ENCODE measurements around the gene IMPG1. TPM values are rescaled to one million over a fixed set of nuclear protein-coding genes. Genes with fewer than 3 reads are reported as not detected.

IMPG1 gene
- total RNA-seq = not detected

GRCh38 chr6:76072562-76072961 is at the start of gene IMPG1:
TSS of gene IMPG1 (minus strand) at chr6:76072662. CDS start at chr6:76072488, 174 bp downstream.
- Mint-ChIP-seq H3K27ac (no peak within 1 kb of the TSS), H3K4me1 (ENCODE audit: low read depth) (no peaks in the 10 kb centered on the region), H3K27me3 (ENCODE audit: low read depth) (no peaks in the 10 kb centered on the region), H3K36me3 (ENCODE audit: insufficient read depth in 2 of 2) (no peaks in the 10 kb centered on the region), H3K9me3 (peaks cover 0 to 11% of the 10 kb centered on the region in 2 donors), H3K4me3 (no peak within 1 kb of the TSS)
- ATAC-seq (replicated peaks in 1 of 2) = no peak
- DNase-seq = no peak

- no peaks in the 10 kb centered on the region for H3K4me1 Mint-ChIP-seq (ENCODE audit: low read depth)
- ATAC-seq (replicated peaks in 1 of 2) = no peak
- DNase-seq = no peak
- no peak overlapping the region for H3K4me3 Mint-ChIP-seq
- no peaks in the 10 kb centered on the region for H3K27me3 Mint-ChIP-seq (ENCODE audit: low read depth)
- H3K27ac Mint-ChIP-seq = no peak overlapping the region
- H3K36me3 Mint-ChIP-seq (ENCODE audit: insufficient read depth in 2 of 2) = peaks cover 1 to 3% of the 10 kb centered on the region in 2 donors
- H3K9me3 Mint-ChIP-seq = peaks cover 5 to 10% of the 10 kb centered on the region in 2 donors
Measured at GRCh38 chr6:76120302-76120701, 47.8 kb upstream of the IMPG1 start.

- H3K27me3 Mint-ChIP-seq (ENCODE audit: low read depth) = no peaks in the 10 kb centered on the region
- ATAC-seq (replicated peaks in 1 of 2) = no peak
- H3K4me3 Mint-ChIP-seq = no peak overlapping the region
- H3K9me3 Mint-ChIP-seq = peaks cover 0 to 11% of the 10 kb centered on the region in 2 donors
- no peak overlapping the region for H3K27ac Mint-ChIP-seq
- no peaks in the 10 kb centered on the region for H3K36me3 Mint-ChIP-seq (ENCODE audit: insufficient read depth in 2 of 2)
- H3K4me1 Mint-ChIP-seq (ENCODE audit: low read depth) = no peaks in the 10 kb centered on the region
- no peak for DNase-seq
Measured at GRCh38 chr6:76073281-76073680, 819 bp upstream of the IMPG1 start.

- ATAC-seq (replicated peaks in 1 of 2) = no peak
- no peaks in the 10 kb centered on the region for H3K27me3 Mint-ChIP-seq (ENCODE audit: low read depth)
- H3K4me3 Mint-ChIP-seq = no peak overlapping the region
- peaks cover 0 to 6% of the 10 kb centered on the region in 2 donors for H3K9me3 Mint-ChIP-seq
- H3K36me3 Mint-ChIP-seq (ENCODE audit: insufficient read depth in 2 of 2) = no peaks in the 10 kb centered on the region
- H3K27ac Mint-ChIP-seq = no peak overlapping the region
- no peaks in the 10 kb centered on the region for H3K4me1 Mint-ChIP-seq (ENCODE audit: low read depth)
- no peak for DNase-seq
Measured at GRCh38 chr6:76057469-76057868, 15.0 kb downstream of the IMPG1 start.

GRCh38 chr6:76052314-76052713 is 20.1 kb downstream of the IMPG1 start:
- no peak overlapping the region for H3K27ac Mint-ChIP-seq
- H3K36me3 Mint-ChIP-seq (ENCODE audit: insufficient read depth in 2 of 2) = no peaks in the 10 kb centered on the region
- H3K4me1 Mint-ChIP-seq (ENCODE audit: low read depth) = no peaks in the 10 kb centered on the region
- peaks cover 3 to 7% of the 10 kb centered on the region in 2 donors for H3K9me3 Mint-ChIP-seq
- H3K27me3 Mint-ChIP-seq (ENCODE audit: low read depth) = no peaks in the 10 kb centered on the region
- ATAC-seq (replicated peaks in 1 of 2) (no peak), DNase-seq (no peak)
- H3K4me3 Mint-ChIP-seq = no peak overlapping the region

- peaks cover 3 to 7% of the 10 kb centered on the region in 2 donors for H3K9me3 Mint-ChIP-seq
- H3K27ac Mint-ChIP-seq = no peak overlapping the region
- H3K36me3 Mint-ChIP-seq (ENCODE audit: insufficient read depth in 2 of 2) = no peaks in the 10 kb centered on the region
- no peak overlapping the region for H3K4me3 Mint-ChIP-seq
- no peak for DNase-seq
- no peaks in the 10 kb centered on the region for H3K4me1 Mint-ChIP-seq (ENCODE audit: low read depth)
- ATAC-seq (replicated peaks in 1 of 2) = no peak
- no peaks in the 10 kb centered on the region for H3K27me3 Mint-ChIP-seq (ENCODE audit: low read depth)
Measured at GRCh38 chr6:76043690-76044089, 28.8 kb downstream of the IMPG1 start.

DNA sequence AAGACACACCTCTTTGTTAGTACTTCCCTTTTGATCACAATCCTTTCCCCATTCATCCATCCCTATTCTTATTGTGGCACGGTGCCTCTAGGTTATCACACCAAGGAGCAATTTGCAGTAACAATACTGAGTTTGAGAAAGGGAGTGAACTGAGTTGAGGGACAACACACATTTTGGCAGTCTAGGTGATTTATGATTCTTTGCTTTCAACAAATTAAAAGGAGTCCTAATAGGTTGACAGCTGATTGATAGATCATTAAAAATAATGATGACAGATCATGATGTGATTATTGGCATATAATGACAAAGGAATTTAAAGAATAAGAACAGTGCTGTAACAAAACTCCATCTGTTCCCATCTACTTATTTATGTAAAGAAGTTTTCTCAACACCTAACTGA is 36.7 kb downstream of the IMPG1 start:
- ATAC-seq (replicated peaks in 1 of 2) = no peak
- Mint-ChIP-seq H3K4me1 (ENCODE audit: low read depth) (no peaks in the 10 kb centered on the region), H3K9me3 (peaks cover 0 to 1% of the 10 kb centered on the region in 2 donors), H3K4me3 (no peak overlapping the region), H3K27me3 (ENCODE audit: low read depth) (no peaks in the 10 kb centered on the region), H3K36me3 (ENCODE audit: insufficient read depth in 2 of 2) (no peaks in the 10 kb centered on the region), H3K27ac (no peak overlapping the region)
- no peak for DNase-seq

DNA sequence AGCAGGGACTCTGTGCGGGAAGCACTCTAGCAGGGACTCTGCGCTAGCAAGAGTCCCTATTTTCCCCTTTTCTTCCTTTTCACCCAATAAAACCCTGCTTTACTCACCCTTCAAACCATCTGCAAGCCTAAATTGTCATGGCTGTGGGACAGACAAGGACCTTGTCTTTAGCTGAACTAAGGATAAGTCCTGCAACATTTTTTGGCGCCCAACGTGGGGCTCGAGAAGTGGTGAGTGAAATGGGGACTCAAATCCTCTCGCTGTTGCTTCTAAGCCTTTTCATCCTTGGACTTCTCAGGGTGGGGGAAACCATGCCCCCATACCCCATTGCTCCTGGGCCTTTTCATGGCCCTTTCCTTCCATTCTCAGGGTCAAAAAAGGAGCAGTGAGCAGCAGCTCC is 46.4 kb downstream of the IMPG1 start:
- no peak overlapping the region for H3K4me3 Mint-ChIP-seq
- peaks cover 6 to 8% of the 10 kb centered on the region in 2 donors for H3K36me3 Mint-ChIP-seq (ENCODE audit: insufficient read depth in 2 of 2)
- no peak for DNase-seq
- H3K9me3 Mint-ChIP-seq = peaks cover 6 to 12% of the 10 kb centered on the region in 2 donors
- no peaks in the 10 kb centered on the region for H3K4me1 Mint-ChIP-seq (ENCODE audit: low read depth)
- no peak overlapping the region for H3K27ac Mint-ChIP-seq
- H3K27me3 Mint-ChIP-seq (ENCODE audit: low read depth) = no peaks in the 10 kb centered on the region
- ATAC-seq (replicated peaks in 1 of 2) = no peak

- H3K27ac Mint-ChIP-seq = no peak overlapping the region
- peaks cover 4% of the 10 kb centered on the region in 2 donors for H3K9me3 Mint-ChIP-seq
- no peaks in the 10 kb centered on the region for H3K27me3 Mint-ChIP-seq (ENCODE audit: low read depth)
- no peak for ATAC-seq (replicated peaks in 1 of 2)
- H3K4me1 Mint-ChIP-seq (ENCODE audit: low read depth) = no peaks in the 10 kb centered on the region
- no peaks in the 10 kb centered on the region for H3K36me3 Mint-ChIP-seq (ENCODE audit: insufficient read depth in 2 of 2)
- no peak overlapping the region for H3K4me3 Mint-ChIP-seq
- no peak for DNase-seq
Measured at GRCh38 chr6:76014626-76015530, 57.6 kb downstream of the IMPG1 start.

DNA sequence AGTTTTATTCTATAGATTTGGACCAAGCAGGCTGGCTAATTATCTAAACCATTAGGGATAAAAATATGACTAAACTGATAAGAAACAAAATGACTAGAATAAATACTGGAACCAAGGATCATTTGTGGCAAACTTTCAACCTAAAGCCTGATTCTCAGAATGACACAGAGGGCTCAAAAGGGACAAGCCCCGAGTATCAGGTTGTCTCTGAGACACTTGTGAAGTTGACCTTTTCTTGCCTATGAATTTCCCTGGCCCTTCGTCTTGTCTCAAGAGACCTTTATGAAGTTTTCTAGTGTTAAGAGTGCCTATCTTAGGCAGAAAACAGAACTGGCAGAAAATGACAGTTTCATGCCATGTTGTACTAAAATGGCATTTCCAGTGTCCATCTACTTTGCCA is 68.3 kb downstream of the IMPG1 start:
- H3K27me3 Mint-ChIP-seq (ENCODE audit: low read depth) = no peaks in the 10 kb centered on the region

DNA sequence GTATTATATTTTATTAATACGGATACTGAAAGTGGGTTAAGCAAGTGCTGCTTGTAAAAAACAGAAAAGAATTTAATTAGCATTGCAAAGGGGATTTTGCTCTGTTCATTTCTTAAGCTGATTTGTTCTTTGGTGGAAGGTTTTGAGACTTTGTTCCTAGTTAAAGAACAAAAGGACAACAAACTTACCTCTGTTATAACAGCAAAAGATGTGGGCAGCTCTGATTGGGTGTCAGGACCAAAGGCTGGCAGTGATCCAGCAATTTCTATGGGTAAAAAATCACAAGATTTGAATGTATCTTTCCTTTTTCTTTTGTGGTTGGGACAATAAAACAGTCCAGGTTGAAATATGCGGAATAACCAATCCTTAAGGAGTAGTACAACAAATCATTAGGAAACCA is 68.8 kb downstream of the IMPG1 start:
- Mint-ChIP-seq H3K4me3 (no peak overlapping the region), H3K9me3 (no peaks in the 10 kb centered on the region), H3K27me3 (ENCODE audit: low read depth) (no peaks in the 10 kb centered on the region), H3K4me1 (ENCODE audit: low read depth) (no peaks in the 10 kb centered on the region), H3K36me3 (ENCODE audit: insufficient read depth in 2 of 2) (no peaks in the 10 kb centered on the region), H3K27ac (no peak overlapping the region)
- ATAC-seq (replicated peaks in 1 of 2) = no peak
- DNase-seq = no peak

More for the DNA sequence above, 68.3 kb downstream of the IMPG1 start:
- ATAC-seq (replicated peaks in 1 of 2) (no peak), DNase-seq (no peak)
- H3K4me1 Mint-ChIP-seq (ENCODE audit: low read depth) = no peaks in the 10 kb centered on the region
- no peak overlapping the region for H3K4me3 Mint-ChIP-seq
- no peaks in the 10 kb centered on the region for H3K9me3 Mint-ChIP-seq
- no peaks in the 10 kb centered on the region for H3K36me3 Mint-ChIP-seq (ENCODE audit: insufficient read depth in 2 of 2)
- H3K27ac Mint-ChIP-seq = no peak overlapping the region

DNA sequence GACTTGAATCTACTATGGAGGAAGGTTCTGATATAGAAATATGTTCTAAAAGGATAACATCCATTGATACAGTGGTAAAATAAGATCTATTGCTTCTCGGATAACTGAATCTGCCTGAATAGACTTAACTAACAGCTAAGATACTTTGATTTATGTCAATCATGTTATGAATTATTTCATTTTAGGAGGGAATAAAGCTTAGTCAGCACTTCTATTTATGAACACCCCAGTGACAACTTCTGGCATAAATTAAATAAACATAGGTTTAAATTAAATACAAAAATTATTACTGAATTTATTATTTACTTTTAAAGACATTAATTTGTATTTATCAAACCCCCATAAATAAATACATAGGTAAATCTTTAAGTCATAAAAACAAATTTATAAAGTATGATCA is 69.3 kb downstream of the IMPG1 start:
- ATAC-seq (replicated peaks in 1 of 2) (no peak), DNase-seq (no peak)
- H3K27me3 Mint-ChIP-seq (ENCODE audit: low read depth) = no peaks in the 10 kb centered on the region
- H3K27ac Mint-ChIP-seq = no peak overlapping the region
- no peaks in the 10 kb centered on the region for H3K4me1 Mint-ChIP-seq (ENCODE audit: low read depth)
- H3K36me3 Mint-ChIP-seq (ENCODE audit: insufficient read depth in 2 of 2) = no peaks in the 10 kb centered on the region
- no peak overlapping the region for H3K4me3 Mint-ChIP-seq
- no peaks in the 10 kb centered on the region for H3K9me3 Mint-ChIP-seq

GRCh38 chr6:76000629-76001028 is 71.8 kb downstream of the IMPG1 start:
- no peak overlapping the region for H3K27ac Mint-ChIP-seq
- H3K36me3 Mint-ChIP-seq (ENCODE audit: insufficient read depth in 2 of 2) = no peaks in the 10 kb centered on the region
- ATAC-seq (replicated peaks in 1 of 2) = no peak
- H3K27me3 Mint-ChIP-seq (ENCODE audit: low read depth) = no peaks in the 10 kb centered on the region
- H3K4me3 Mint-ChIP-seq = no peak overlapping the region
- H3K4me1 Mint-ChIP-seq (ENCODE audit: low read depth) = no peaks in the 10 kb centered on the region
- no peaks in the 10 kb centered on the region for H3K9me3 Mint-ChIP-seq
- DNase-seq = no peak

DNA sequence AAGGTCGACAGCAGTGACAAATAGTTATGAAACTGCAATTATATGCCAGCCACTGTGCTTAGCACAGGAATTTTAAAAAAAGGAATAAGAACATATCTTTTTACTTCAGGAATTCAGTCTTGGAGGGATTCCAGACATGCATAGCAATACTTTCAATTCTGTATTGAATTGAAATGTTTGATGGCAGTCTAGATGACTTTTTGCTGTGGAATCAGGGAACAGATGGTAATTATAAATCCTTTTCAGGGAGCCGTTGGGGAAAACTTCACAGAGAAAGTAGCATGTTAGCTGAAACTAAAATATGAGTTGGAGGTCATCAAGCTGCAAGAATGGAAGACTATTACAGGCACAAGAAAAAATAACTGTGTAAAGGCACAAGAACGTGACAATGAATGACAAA is 74.8 kb downstream of the IMPG1 start:
- no peak overlapping the region for H3K27ac Mint-ChIP-seq

More for the DNA sequence above, 74.8 kb downstream of the IMPG1 start:
- Mint-ChIP-seq H3K27me3 (ENCODE audit: low read depth) (no peaks in the 10 kb centered on the region), H3K9me3 (no peaks in the 10 kb centered on the region), H3K4me3 (no peak overlapping the region), H3K36me3 (ENCODE audit: insufficient read depth in 2 of 2) (no peaks in the 10 kb centered on the region), H3K4me1 (ENCODE audit: low read depth) (no peaks in the 10 kb centered on the region)
- DNase-seq (no peak), ATAC-seq (replicated peaks in 1 of 2) (no peak)

All from activated T-cell treated with anti-CD3 and anti-CD28 coated beads, Interleukin-2, amount 50 U/mL, for 72 hours (primary cell).